NT2/D1 (cell line): ENCODE results near the gene EIF4G1.

Experiments
- SUZ12 ChIP-seq: IDR thresholded peaks from 2 replicates; pipeline ENCODE4 v1.6.1; 2011; ENCODE audit not compliant: insufficient read length, insufficient read depth; ENCODE audit errors: extremely low read depth
- YY1 ChIP-seq: IDR thresholded peaks from 2 replicates; pipeline ENCODE4 v1.6.1; 2011; ENCODE audit not compliant: insufficient read length, insufficient read depth
- ZNF274 ChIP-seq: IDR thresholded peaks from 2 replicates; pipeline ENCODE4 v1.6.1; 2011; ENCODE audit warnings: mild to moderate bottlenecking, low read depth, low read length

- TF ChIP-seq YY1 (no peak), ZNF274 (no peak), SUZ12 (no peak)
Measured at GRCh38 chr3:184339001-184339400, 24.6 kb downstream of the EIF4G1 start.
